ENCODE measurements around the gene TBRG4.

GRCh38 chr7:45075871-45076796, 35.4 kb downstream of the TBRG4 start:
- TF ChIP-seq POLR2A (IDR thresholded peaks at IDR 0.05) (no peak), CTCF (IDR thresholded peaks at IDR 0.05) (no peak), POLR2AphosphoS5 (IDR thresholded peaks at IDR 0.05; ENCODE audit: insufficient read depth in 1 of 2, low read depth in 1 of 2) (no peak)

All from vagina (tissue), 2 donors.